Endothelial cell of umbilical vein (primary cell): ENCODE results near the gene MRPL24. TPM values are rescaled to one million over a fixed set of nuclear protein-coding genes. Genes with fewer than 3 reads are reported as not detected.

ENCODE experiments used
- BruUV-seq: library from RNA; stranded (reverse); fragments of 400-500 nt; replicated peaks from 2 replicates; lab custom pipeline; 2021; lab: Mats Ljungman, UMichigan
- CTCF ChIA-PET: fragments of 300-600, 350-600 bp; sonication (Branson Sonifier 250); formaldehyde crosslinking; loops from one replicate; lab custom pipeline; 2021; ENCODE audit warnings: antibody characterized with exemption, inconsistent platforms; lab: Charles Lee
- POLR2A ChIA-PET: fragments of 300-600, 350-600 bp; sonication (Branson Sonifier 250); formaldehyde crosslinking; loops from one replicate; lab custom pipeline; 2021; ENCODE audit warnings: antibody characterized with exemption, inconsistent platforms; lab: Charles Lee
- DNase-seq: peaks from one replicate; pipeline ENCODE4 v3.0.0-alpha.2; 2011; ENCODE audit warnings: low read depth, low spot score
- FAIRE-seq: peaks from 2 replicates; lab custom pipeline; 2011; peaks lifted over from hg19 to GRCh38; lab: Jason Lieb, UNC
- H2AFZ ChIP-seq: 2 replicates; pipeline ENCODE4 v1.6.0; 2012; ENCODE audit warnings: low read depth, low read length, control low read depth, inconsistent platforms
- H3K27ac ChIP-seq: 2 replicates; pipeline ENCODE4 v1.5.1; 2011; ENCODE audit warnings: low read depth, mild to moderate bottlenecking, control low read depth, low read length, moderate library complexity; ENCODE audit not compliant: insufficient read depth
- H3K27me3 ChIP-seq, 2 experiments: 2 replicates each; pipeline versions ENCODE4 v1.6.0 to v1.6.1; 2011; ENCODE audit warnings: low read length in 2 of 2, mixed read lengths in 1 of 2; ENCODE audit not compliant: control insufficient read depth in 2 of 2, insufficient read depth in 2 of 2
- H3K36me3 ChIP-seq, 2 experiments: 2 replicates in 1 of 2; 3 replicates in 1 of 2; pipeline ENCODE4 v1.5.1; 2011; ENCODE audit warnings: low read length in 2 of 2, mild to moderate bottlenecking in 1 of 2, moderate library complexity in 1 of 2; ENCODE audit not compliant: control insufficient read depth in 2 of 2, insufficient read depth in 2 of 2; ENCODE audit errors: extremely low read depth in 1 of 2
- H3K4me1 ChIP-seq: 3 replicates; pipeline ENCODE4 v1.5.1; 2011; ENCODE audit warnings: mild to moderate bottlenecking, low read length; ENCODE audit not compliant: control insufficient read depth, insufficient read depth; ENCODE audit errors: extremely low read depth
- H3K4me2 ChIP-seq: 2 replicates; pipeline ENCODE4 v1.6.1; 2011; ENCODE audit warnings: low read length, control low read depth, mixed read lengths; ENCODE audit not compliant: insufficient read depth
- H3K4me3 ChIP-seq, 3 experiments: fragments of 200-600 bp in 1 of 3; sonication (generic), shearing (Covaris generic) in 1 of 3; replicated peaks in 1 of 3; 2 replicates each; pipeline ENCODE4 v1.5.1; 2011 to 2016; ENCODE audit warnings: control low read depth in 3 of 3, low read length in 3 of 3, mild to moderate bottlenecking in 2 of 3, inconsistent platforms in 1 of 3, low read depth in 1 of 3, moderate library complexity in 1 of 3; ENCODE audit not compliant: insufficient read depth in 1 of 3
- H3K79me2 ChIP-seq: 2 replicates; pipeline ENCODE4 v1.6.0; 2012; ENCODE audit warnings: low read length, inconsistent platforms; ENCODE audit not compliant: control insufficient read depth, insufficient read depth
- H3K9ac ChIP-seq: replicated peaks from 2 replicates; pipeline ENCODE3; 2011; ENCODE audit warnings: low read length, control low read depth; ENCODE audit not compliant: insufficient read depth; ENCODE audit errors: extremely low read depth
- H3K9me1 ChIP-seq: replicated peaks from 3 replicates; pipeline ENCODE4 v1.6.0; 2011; ENCODE audit warnings: mild to moderate bottlenecking, low read length; ENCODE audit not compliant: control insufficient read depth, insufficient read depth; ENCODE audit errors: extremely low read depth
- H3K9me3 ChIP-seq: replicated peaks from 2 replicates; pipeline ENCODE4 v1.5.1; 2012; ENCODE audit warnings: low read length, inconsistent platforms; ENCODE audit not compliant: control insufficient read depth, insufficient read depth
- H4K20me1 ChIP-seq: replicated peaks from 2 replicates; pipeline ENCODE3; 2011; ENCODE audit warnings: mild to moderate bottlenecking, low read length; ENCODE audit not compliant: control insufficient read depth, insufficient read depth; ENCODE audit errors: extremely low read depth
- CTCF ChIP-seq, 2 donors: IDR thresholded peaks; 1 replicate in 1 of 2; 2 replicates in 1 of 2; pipeline ENCODE4 v1.5.1; 2011; ENCODE audit warnings: low read length in 2 of 2, mild to moderate bottlenecking in 2 of 2, moderate library complexity in 2 of 2, control low read depth in 1 of 2, inconsistent platforms in 1 of 2, low read depth in 1 of 2; ENCODE audit not compliant: insufficient read depth in 1 of 2; ENCODE audit errors: extremely low read depth in 1 of 2
- EZH2 ChIP-seq: IDR thresholded peaks from 2 replicates; pipeline ENCODE4 v1.6.1; 2012; ENCODE audit warnings: borderline replicate concordance, low read depth, mild to moderate bottlenecking, moderate library complexity, low read length, inconsistent platforms; ENCODE audit not compliant: severe bottlenecking
- FOS ChIP-seq: IDR thresholded peaks from 2 replicates; pipeline ENCODE4 v1.6.1; 2011; ENCODE audit warnings: mild to moderate bottlenecking, low read length, moderate library complexity, borderline replicate concordance; ENCODE audit not compliant: insufficient read depth
- GATA2 ChIP-seq: IDR thresholded peaks from 2 replicates; pipeline ENCODE4 v1.7.0; 2011; ENCODE audit warnings: low read depth, mild to moderate bottlenecking, moderate library complexity, mixed read lengths, low read length; ENCODE audit not compliant: insufficient read length, insufficient read depth
- JUN ChIP-seq: IDR thresholded peaks from 2 replicates; pipeline ENCODE4 v1.6.1; 2011; ENCODE audit warnings: borderline replicate concordance, low read depth; ENCODE audit not compliant: insufficient read length, insufficient read depth
- MAX ChIP-seq: IDR thresholded peaks from 2 replicates; pipeline ENCODE4 v1.6.1; 2011; ENCODE audit not compliant: insufficient read depth, insufficient read length
- MYC ChIP-seq: IDR thresholded peaks from one replicate; pipeline ENCODE4 v1.6.1; 2011; ENCODE audit warnings: mild to moderate bottlenecking, low read depth, low read length
- POLR2A ChIP-seq: IDR thresholded peaks from 2 replicates; pipeline ENCODE4 v1.6.1; 2012; ENCODE audit warnings: low read depth, mild to moderate bottlenecking, control low read depth, low read length
- POLR2AphosphoS5 ChIP-seq: IDR thresholded peaks from 2 replicates; pipeline ENCODE4 v1.6.1; 2012; ENCODE audit warnings: low read depth, mild to moderate bottlenecking, control low read depth, low read length, moderate library complexity; ENCODE audit not compliant: insufficient read depth
- dilution Hi-C: fragments of 300-500 bp; cut with MboI; formaldehyde crosslinking; loops from one replicate; pipeline ENCODE4 v1.15.0; 2019; ENCODE audit warnings: low sequenced_read_pairs; ENCODE audit not compliant: extremely low pct_ligation_motif_present
- intact Hi-C: fragments of 100-400 bp; cut with micrococcal nuclease; formaldehyde crosslinking; loops from one replicate; pipeline ENCODE4 v1.10.0; 2022
- polyA plus RNA-seq, 4 experiments: library from polyadenylated mRNA; depleted of rRNA in 3 of 4; stranded (reverse) in 3 of 4; unstranded in 1 of 4; fragments of >200 nt; gene quantifications; 2 replicates each; pipeline versions ENCODE4 v1.2.1 to v1.2.3, GENCODE V29; 2011 to 2012; ENCODE audit warnings: missing spikeins in 1 of 4
- total RNA-seq: library from RNA; stranded (reverse); gene quantifications from 2 replicates; pipeline ENCODE4 v1.2.3, GENCODE V29; 2021

Gene MRPL24
- total and polyA plus RNA-seq, 2 donors (not counting 3 experiments of a cell fraction or from before 2014, with no cell fraction given), result 47.9 to 77.7 TPM

GRCh38 chr1:156709031-156709430 lies 31.9 kb downstream of the MRPL24 start:
- Histone ChIP-seq H3K27ac (no peak overlapping the region), H3K9me3 (no peaks in the 10 kb centered on the region), H3K4me1 (peaks cover 19% of the 10 kb centered on the region), H3K9ac (no peak overlapping the region), H3K4me3 (no peak overlapping the region), H3K4me2 (no peak overlapping the region), H3K79me2 (no peaks in the 10 kb centered on the region), H2AFZ (no peak overlapping the region), H3K36me3 (no peaks in the 10 kb centered on the region), H4K20me1 (no peaks in the 10 kb centered on the region), H3K9me1 (no peaks in the 10 kb centered on the region), H3K27me3 (peaks cover 0 to 2% of the 10 kb centered on the region in 2 experiments)
- no peak for TF ChIP-seq MYC
- no peak for TF ChIP-seq POLR2A
- TF ChIP-seq GATA2, result no peak
- TF ChIP-seq POLR2AphosphoS5, result no peak
- no peak for TF ChIP-seq EZH2
- no peak for TF ChIP-seq MAX
- no peak for TF ChIP-seq CTCF (IDR thresholded peaks at IDR 0.05; ENCODE audit: extremely low read depth in 1 of 2, insufficient read depth in 1 of 2, low read depth in 1 of 2, low read length in 2 of 2)
- no peak for TF ChIP-seq FOS
- no peak for TF ChIP-seq JUN
- POLR2A ChIA-PET, result no interaction called here
- BruUV-seq, result no TSS peak
- dilution Hi-C loops (no loop called here), intact Hi-C loops (no loop called here)
- CTCF ChIA-PET, result interaction anchor here (1.1 to 15.5 kb wide), 3 partner anchors 17 to 32 kb away, joined by 3 to 453 read pairs (median 12); partner anchors contain the start of gene NES
- FAIRE-seq, result no peak
- DNase-seq, result no peak
